ENCODE measurements around the gene HLA-G. TPM values are rescaled to one million over a fixed set of nuclear protein-coding genes. Genes with fewer than 3 reads are reported as not detected.

The HLA-G gene
- polyA plus RNA-seq, 2 donors, result 0.07 to 0.12 TPM

DNA sequence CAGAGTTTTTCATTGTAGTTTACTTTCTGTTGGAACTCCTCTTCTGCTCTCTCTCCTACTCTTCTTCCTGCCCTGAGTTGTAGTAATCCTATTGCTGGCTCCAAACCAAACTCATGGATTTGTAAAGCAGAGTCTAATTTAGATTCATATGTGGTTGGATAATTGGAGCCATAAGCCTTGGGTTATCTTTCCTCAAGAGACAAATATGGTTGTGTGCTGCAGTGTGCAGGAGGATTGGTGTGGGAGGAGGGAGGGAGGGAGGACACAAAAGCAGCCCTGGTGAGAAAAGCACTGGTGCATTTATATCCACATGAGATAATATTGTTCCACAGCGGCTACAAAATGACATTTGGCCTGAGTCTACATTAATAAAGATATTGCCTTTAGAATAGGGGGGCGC lies 4.2 kb downstream of the HLA-G start:
- WGBS, 2 donors, result 75 to 83% methylated on average over 2 of the region's 2 CpGs
- Histone ChIP-seq H3K27ac (ENCODE audit: low read depth in 2 of 2, low read length in 1 of 2) (no peak overlapping the region), H3K27me3 (ENCODE audit: control insufficient read depth in 1 of 2, insufficient read depth in 2 of 2, low read length in 2 of 2) (peaks cover 3 to 14% of the 10 kb centered on the region in 2 donors), H3K36me3 (ENCODE audit: control insufficient read depth in 2 of 2, insufficient read depth in 2 of 2, low read length in 1 of 2) (no peaks in the 10 kb centered on the region), H3K4me3 (ENCODE audit: low read depth in 1 of 2, low read length in 2 of 2) (no peak overlapping the region), H3K9me3 (ENCODE audit: control insufficient read depth in 2 of 2, insufficient read depth in 1 of 2, low read depth in 1 of 2, low read length in 1 of 2) (no peaks in the 10 kb centered on the region), H3K4me1 (ENCODE audit: control insufficient read depth in 2 of 2, insufficient read depth in 2 of 2, low read length in 1 of 2) (peaks cover 7% of the 10 kb centered on the region in 2 donors)

DNA sequence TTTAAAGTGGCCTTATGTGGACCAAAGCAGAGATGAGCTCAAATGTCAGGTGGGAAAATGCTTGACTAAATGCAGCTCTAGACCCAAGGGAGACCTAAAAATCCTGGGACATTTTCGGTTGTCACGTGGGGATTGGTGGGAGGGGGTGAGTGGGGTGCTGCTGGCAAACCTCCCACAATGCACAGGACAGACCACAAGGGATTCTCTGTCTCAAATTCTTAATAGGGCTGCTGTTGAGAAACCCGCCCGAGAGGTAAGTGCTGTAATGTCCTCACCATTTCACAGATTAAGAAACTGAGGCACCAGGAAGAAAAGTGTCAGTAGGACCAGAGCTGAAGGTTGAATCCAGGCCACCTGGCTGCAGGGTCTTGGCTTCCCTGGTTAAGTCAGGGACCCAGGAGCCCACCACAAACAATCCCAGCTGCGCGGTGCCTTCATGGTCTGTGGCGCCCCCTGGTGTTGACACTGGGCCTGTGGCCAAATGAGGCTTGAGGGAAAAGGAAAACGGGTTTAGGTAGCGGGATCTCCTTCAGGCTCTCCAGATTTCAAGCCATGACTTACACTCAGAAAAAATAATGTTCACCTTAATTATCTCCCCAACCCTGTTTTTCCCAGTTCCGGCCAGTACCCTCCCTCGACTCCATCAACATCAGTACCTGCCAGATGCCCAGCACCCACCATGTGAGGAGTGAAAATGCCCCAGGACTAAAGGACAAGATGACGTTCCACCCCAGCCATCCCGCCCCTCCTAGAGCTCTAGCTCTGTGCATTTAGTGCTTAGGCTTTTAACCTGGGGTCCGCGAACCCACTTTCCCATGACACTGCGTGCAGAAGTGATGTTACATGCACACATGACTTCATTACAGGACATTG lies 7.2 kb downstream of the HLA-G start:
- H3K4me1 ChIP-seq (ENCODE audit: control insufficient read depth in 2 of 2, insufficient read depth in 2 of 2, low read length in 1 of 2), result no peaks in the 10 kb centered on the region
- no peak overlapping the region for H3K27ac ChIP-seq (ENCODE audit: low read depth in 2 of 2, low read length in 1 of 2)
- 21 to 24% methylated on average over 16 of the region's 16 CpGs for WGBS, 2 donors
- no peaks in the 10 kb centered on the region for H3K9me3 ChIP-seq (ENCODE audit: control insufficient read depth in 2 of 2, insufficient read depth in 1 of 2, low read depth in 1 of 2, low read length in 1 of 2)
- peaks cover 0 to 7% of the 10 kb centered on the region in 2 donors for H3K27me3 ChIP-seq (ENCODE audit: control insufficient read depth in 1 of 2, insufficient read depth in 2 of 2, low read length in 2 of 2)
- no peak overlapping the region for H3K4me3 ChIP-seq (ENCODE audit: low read depth in 1 of 2, low read length in 2 of 2)
- H3K36me3 ChIP-seq (ENCODE audit: control insufficient read depth in 2 of 2, insufficient read depth in 2 of 2, low read length in 1 of 2), result no peaks in the 10 kb centered on the region

DNA sequence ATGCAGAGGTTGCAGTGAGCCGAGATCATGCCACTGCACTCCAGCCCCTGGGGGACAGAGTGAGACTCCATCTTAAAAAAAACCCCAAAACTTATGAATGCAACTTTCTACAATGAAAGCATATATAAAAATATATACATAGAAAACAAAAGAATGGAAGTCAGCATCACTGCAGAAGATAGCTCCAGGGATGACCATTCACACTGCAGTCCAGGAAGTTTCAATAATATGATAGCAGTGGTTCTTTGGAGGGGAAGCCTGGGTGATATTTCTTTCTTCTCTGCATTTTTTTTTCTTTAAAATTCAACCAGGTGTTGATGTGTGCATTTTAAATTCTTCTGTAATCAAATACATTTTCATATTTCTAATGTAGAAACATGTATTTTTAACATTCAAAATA lies 12.3 kb downstream of the HLA-G start:
- Histone ChIP-seq H3K9me3 (ENCODE audit: control insufficient read depth in 2 of 2, insufficient read depth in 1 of 2, low read depth in 1 of 2, low read length in 1 of 2) (no peaks in the 10 kb centered on the region), H3K27me3 (ENCODE audit: control insufficient read depth in 1 of 2, insufficient read depth in 2 of 2, low read length in 2 of 2) (no peaks in the 10 kb centered on the region), H3K36me3 (ENCODE audit: control insufficient read depth in 2 of 2, insufficient read depth in 2 of 2, low read length in 1 of 2) (no peaks in the 10 kb centered on the region), H3K4me1 (ENCODE audit: control insufficient read depth in 2 of 2, insufficient read depth in 2 of 2, low read length in 1 of 2) (no peaks in the 10 kb centered on the region), H3K4me3 (ENCODE audit: low read depth in 1 of 2, low read length in 2 of 2) (no peak overlapping the region), H3K27ac (ENCODE audit: low read depth in 2 of 2, low read length in 1 of 2) (no peak overlapping the region)
- WGBS, 2 donors, result 83 to 88% methylated on average over 1 of the region's 1 CpG

DNA sequence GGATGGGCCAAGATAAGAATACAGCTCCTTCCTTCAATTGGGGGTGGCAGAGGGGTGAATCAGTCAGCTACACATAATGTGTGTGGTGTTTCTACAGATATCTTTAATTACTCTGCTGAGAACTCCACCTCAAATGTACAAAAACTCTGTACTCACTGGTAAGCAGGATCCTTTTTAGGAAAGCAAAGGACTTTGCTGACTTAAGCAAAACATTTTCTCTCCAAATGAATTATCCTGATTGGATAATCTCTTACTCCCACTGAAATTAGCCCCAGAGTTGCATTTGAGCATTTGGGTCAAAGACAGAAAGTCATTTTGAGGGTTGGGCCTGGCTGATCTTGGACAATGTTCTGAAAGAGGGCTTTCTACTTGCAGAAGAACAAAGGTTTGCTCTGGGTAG lies 13.4 kb downstream of the HLA-G start:
- no peaks in the 10 kb centered on the region for H3K27me3 ChIP-seq (ENCODE audit: control insufficient read depth in 1 of 2, insufficient read depth in 2 of 2, low read length in 2 of 2)
- no peaks in the 10 kb centered on the region for H3K9me3 ChIP-seq (ENCODE audit: control insufficient read depth in 2 of 2, insufficient read depth in 1 of 2, low read depth in 1 of 2, low read length in 1 of 2)
- H3K4me1 ChIP-seq (ENCODE audit: control insufficient read depth in 2 of 2, insufficient read depth in 2 of 2, low read length in 1 of 2), result no peaks in the 10 kb centered on the region
- H3K4me3 ChIP-seq (ENCODE audit: low read depth in 1 of 2, low read length in 2 of 2), result no peak overlapping the region
- H3K36me3 ChIP-seq (ENCODE audit: control insufficient read depth in 2 of 2, insufficient read depth in 2 of 2, low read length in 1 of 2), result no peaks in the 10 kb centered on the region
- no peak overlapping the region for H3K27ac ChIP-seq (ENCODE audit: low read depth in 2 of 2, low read length in 1 of 2)

DNA sequence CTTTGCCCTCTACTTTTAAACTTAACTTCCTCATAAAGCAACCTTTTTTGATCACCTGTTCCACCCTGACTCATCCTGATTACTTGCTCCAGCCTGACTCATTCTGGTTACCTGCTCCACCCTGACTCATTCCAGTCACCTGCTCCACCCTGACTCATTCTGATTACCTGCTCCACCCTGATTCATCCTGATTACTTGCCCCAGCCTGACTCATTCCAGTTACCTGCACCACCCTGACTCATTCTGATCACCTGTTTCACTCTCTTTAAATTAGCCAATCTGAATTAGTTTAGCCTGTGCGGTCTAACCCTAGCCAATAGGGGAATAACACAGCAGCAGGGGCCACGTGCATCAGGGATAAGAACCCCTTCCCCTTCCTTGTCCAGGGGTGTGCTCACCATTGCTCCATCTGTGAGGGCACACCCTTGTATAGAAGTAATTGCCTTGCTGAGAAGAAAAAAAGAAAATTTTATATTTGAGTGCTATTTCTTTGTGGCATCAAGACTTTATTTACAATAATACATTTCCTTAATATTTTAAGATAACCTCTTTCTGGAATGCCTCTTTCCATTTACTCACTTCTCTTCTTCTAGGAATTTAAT lies 17.9 kb downstream of the HLA-G start:
- Histone ChIP-seq H3K4me1 (ENCODE audit: control insufficient read depth in 2 of 2, insufficient read depth in 2 of 2, low read length in 1 of 2) (peaks cover 0 to 4% of the 10 kb centered on the region in 2 donors), H3K27ac (ENCODE audit: low read depth in 2 of 2, low read length in 1 of 2) (peak overlapping the region in 1 of 2 donors; percentile 13), H3K27me3 (ENCODE audit: control insufficient read depth in 1 of 2, insufficient read depth in 2 of 2, low read length in 2 of 2) (no peaks in the 10 kb centered on the region), H3K4me3 (ENCODE audit: low read depth in 1 of 2, low read length in 2 of 2) (no peak overlapping the region), H3K36me3 (ENCODE audit: control insufficient read depth in 2 of 2, insufficient read depth in 2 of 2, low read length in 1 of 2) (no peaks in the 10 kb centered on the region), H3K9me3 (ENCODE audit: control insufficient read depth in 2 of 2, insufficient read depth in 1 of 2, low read depth in 1 of 2, low read length in 1 of 2) (no peaks in the 10 kb centered on the region)
- WGBS, 2 donors, result 49 to 52% methylated on average over 2 of the region's 2 CpGs

DNA sequence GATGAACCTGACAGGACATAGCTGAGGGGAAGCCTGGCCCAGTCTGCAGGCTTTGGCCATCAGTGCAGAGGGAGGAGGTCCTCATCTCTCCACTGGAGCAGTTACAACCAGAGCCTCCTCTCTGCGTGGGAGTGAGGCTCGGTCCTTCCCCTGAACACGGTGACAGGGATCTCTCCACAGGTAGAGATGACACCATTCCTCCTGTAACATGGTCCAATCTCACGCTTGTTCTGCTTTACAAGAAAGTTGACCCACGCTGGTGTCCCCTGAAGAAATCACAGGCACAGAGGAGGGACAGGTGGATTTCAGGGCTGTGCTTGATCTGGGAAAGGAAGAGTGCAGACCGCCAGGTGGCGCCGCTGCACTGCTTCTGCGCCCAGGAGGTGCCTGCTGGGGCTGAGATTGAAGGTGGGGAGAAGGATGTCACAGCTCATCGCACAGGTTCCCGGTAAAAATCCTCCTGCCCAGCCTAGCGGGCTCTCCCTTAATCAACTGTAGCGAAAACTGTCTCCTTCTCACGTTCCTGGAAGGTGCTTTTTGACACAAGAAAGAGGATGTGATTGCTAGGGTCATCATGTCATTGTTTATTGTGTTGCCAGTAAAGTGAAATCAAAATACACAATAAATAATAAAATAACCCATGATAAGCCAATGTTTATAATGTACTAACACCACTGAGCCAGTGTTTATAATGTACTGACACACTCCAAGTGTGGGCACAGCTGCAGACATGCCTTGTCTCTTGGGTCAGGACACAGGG lies 20.4 kb downstream of the HLA-G start:
- Histone ChIP-seq H3K36me3 (ENCODE audit: control insufficient read depth in 2 of 2, insufficient read depth in 2 of 2, low read length in 1 of 2) (no peaks in the 10 kb centered on the region), H3K27me3 (ENCODE audit: control insufficient read depth in 1 of 2, insufficient read depth in 2 of 2, low read length in 2 of 2) (no peaks in the 10 kb centered on the region), H3K4me1 (ENCODE audit: control insufficient read depth in 2 of 2, insufficient read depth in 2 of 2, low read length in 1 of 2) (peaks cover 0 to 4% of the 10 kb centered on the region in 2 donors), H3K9me3 (ENCODE audit: control insufficient read depth in 2 of 2, insufficient read depth in 1 of 2, low read depth in 1 of 2, low read length in 1 of 2) (no peaks in the 10 kb centered on the region), H3K27ac (ENCODE audit: low read depth in 2 of 2, low read length in 1 of 2) (no peak overlapping the region), H3K4me3 (ENCODE audit: low read depth in 1 of 2, low read length in 2 of 2) (no peak overlapping the region)
- 9 to 10% methylated on average over 14 of the region's 14 CpGs for WGBS, 2 donors

DNA sequence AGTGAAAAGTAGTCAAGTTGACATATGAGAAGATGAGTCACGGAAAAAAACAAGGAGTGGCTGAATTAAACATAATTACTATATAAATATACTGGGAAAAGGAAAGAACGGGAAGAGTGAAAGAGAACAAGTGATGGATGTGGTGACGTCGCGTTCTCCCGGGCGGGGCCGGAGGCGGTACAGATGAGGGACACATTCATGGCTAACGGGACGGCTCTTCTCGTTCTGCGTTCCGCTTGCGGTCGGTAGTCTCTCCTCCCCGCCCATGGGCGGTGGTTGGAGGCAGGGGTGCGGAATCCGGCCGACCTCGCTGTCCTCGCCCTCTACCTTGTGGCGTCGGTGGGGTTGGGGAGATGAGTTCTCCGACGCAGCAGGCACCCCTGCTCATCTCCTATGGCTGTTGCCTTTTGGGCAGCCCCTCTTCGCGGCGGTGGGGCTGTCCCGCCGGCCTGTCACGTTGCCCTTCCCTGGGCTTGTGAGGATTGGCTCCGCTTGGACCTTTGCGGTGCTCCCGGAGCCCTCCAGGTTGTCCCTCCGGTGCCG lies 22.5 kb downstream of the HLA-G start:
- H3K4me3 ChIP-seq (ENCODE audit: low read depth in 1 of 2, low read length in 2 of 2), result no peak overlapping the region
- H3K36me3 ChIP-seq (ENCODE audit: control insufficient read depth in 2 of 2, insufficient read depth in 2 of 2, low read length in 1 of 2), result no peaks in the 10 kb centered on the region
- WGBS, 2 donors, result 9 to 12% methylated on average over 38 of the region's 38 CpGs
- H3K27ac ChIP-seq (ENCODE audit: low read depth in 2 of 2, low read length in 1 of 2), result no peak overlapping the region
- H3K9me3 ChIP-seq (ENCODE audit: control insufficient read depth in 2 of 2, insufficient read depth in 1 of 2, low read depth in 1 of 2, low read length in 1 of 2), result no peaks in the 10 kb centered on the region
- no peaks in the 10 kb centered on the region for H3K27me3 ChIP-seq (ENCODE audit: control insufficient read depth in 1 of 2, insufficient read depth in 2 of 2, low read length in 2 of 2)
- H3K4me1 ChIP-seq (ENCODE audit: control insufficient read depth in 2 of 2, insufficient read depth in 2 of 2, low read length in 1 of 2), result peaks cover 0 to 4% of the 10 kb centered on the region in 2 donors

DNA sequence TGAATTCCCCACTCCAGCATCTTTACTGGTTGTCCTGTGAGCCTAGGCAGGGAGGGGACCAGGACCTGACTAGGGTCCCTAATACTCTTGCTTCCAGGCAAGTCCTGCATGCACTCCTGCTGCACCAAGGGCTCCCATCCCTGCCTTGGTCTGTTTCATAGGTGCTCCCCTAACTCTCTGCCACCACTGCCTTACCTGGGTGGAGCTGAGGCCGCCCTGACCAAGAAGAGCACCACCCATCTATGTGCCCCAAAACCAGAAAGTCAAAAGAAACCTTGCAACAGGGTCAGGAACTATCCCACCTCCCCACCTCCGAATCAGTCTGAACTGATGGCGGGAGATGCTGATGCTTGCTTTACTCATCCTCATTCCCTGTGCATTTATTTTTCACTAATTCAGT lies 23.6 kb downstream of the HLA-G start:
- H3K4me1 ChIP-seq (ENCODE audit: control insufficient read depth in 2 of 2, insufficient read depth in 2 of 2, low read length in 1 of 2), result peaks cover 0 to 4% of the 10 kb centered on the region in 2 donors
- no peaks in the 10 kb centered on the region for H3K9me3 ChIP-seq (ENCODE audit: control insufficient read depth in 2 of 2, insufficient read depth in 1 of 2, low read depth in 1 of 2, low read length in 1 of 2)
- H3K4me3 ChIP-seq (ENCODE audit: low read depth in 1 of 2, low read length in 2 of 2), result no peak overlapping the region
- no peaks in the 10 kb centered on the region for H3K27me3 ChIP-seq (ENCODE audit: control insufficient read depth in 1 of 2, insufficient read depth in 2 of 2, low read length in 2 of 2)
- H3K27ac ChIP-seq (ENCODE audit: low read depth in 2 of 2, low read length in 1 of 2), result no peak overlapping the region
- WGBS, 2 donors, result 73 to 95% methylated on average over 3 of the region's 3 CpGs
- H3K36me3 ChIP-seq (ENCODE audit: control insufficient read depth in 2 of 2, insufficient read depth in 2 of 2, low read length in 1 of 2), result no peaks in the 10 kb centered on the region

DNA sequence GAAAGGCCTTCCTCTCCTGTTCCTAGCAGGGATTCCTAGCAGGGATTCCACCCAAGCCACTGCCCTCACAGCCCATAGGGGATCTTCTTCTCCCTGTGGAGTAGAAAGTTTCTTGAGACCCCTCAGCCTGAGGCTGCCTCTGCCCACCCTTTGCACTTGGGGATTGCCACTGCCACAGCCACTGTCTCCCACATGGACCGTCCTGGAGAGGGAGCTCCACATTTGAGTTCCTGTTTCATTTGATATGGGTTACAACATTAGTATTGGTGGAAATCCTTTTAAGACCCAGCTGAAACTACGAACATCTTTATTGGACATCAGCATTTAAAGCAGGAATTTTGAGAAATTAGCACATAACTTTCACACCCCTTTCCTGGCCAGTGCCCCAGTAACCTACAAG lies 25.6 kb downstream of the HLA-G start:
- Histone ChIP-seq H3K4me3 (ENCODE audit: low read depth in 1 of 2, low read length in 2 of 2) (no peak overlapping the region), H3K4me1 (ENCODE audit: control insufficient read depth in 2 of 2, insufficient read depth in 2 of 2, low read length in 1 of 2) (peaks cover 0 to 4% of the 10 kb centered on the region in 2 donors), H3K36me3 (ENCODE audit: control insufficient read depth in 2 of 2, insufficient read depth in 2 of 2, low read length in 1 of 2) (no peaks in the 10 kb centered on the region), H3K27me3 (ENCODE audit: control insufficient read depth in 1 of 2, insufficient read depth in 2 of 2, low read length in 2 of 2) (no peaks in the 10 kb centered on the region), H3K9me3 (ENCODE audit: control insufficient read depth in 2 of 2, insufficient read depth in 1 of 2, low read depth in 1 of 2, low read length in 1 of 2) (no peaks in the 10 kb centered on the region), H3K27ac (ENCODE audit: low read depth in 2 of 2, low read length in 1 of 2) (no peak overlapping the region)
- WGBS, 2 donors, result 66 to 76% methylated on average over 2 of the region's 2 CpGs

Measured in esophagus (tissue), 2 donors.